Neutrophil (primary cell): ENCODE results near the gene MAPK4.

Source experiments
- H3K27ac ChIP-seq: fragments of 200-600 bp; sonication (generic); 2 replicates; pipeline ENCODE4 v1.5.1; 2016; ENCODE audit warnings: mild to moderate bottlenecking, moderate library complexity
- H3K27me3 ChIP-seq: fragments of 200-600 bp; sonication (generic); 2 replicates; pipeline ENCODE4 v1.6.0; 2016; ENCODE audit warnings: mild to moderate bottlenecking
- H3K36me3 ChIP-seq: fragments of 200-600 bp; sonication (generic); 2 replicates; pipeline ENCODE4 v1.5.1; 2017
- H3K4me1 ChIP-seq, 2 experiments: fragments of 200-600 bp in 1 of 2; sonication (generic) in 1 of 2; 1 replicate in 1 of 2; 2 replicates in 1 of 2; pipeline versions ENCODE4 v1.5.1 to v1.6.1; 2013 to 2016; ENCODE audit warnings: low read depth in 1 of 2, low read length in 1 of 2, mild to moderate bottlenecking in 1 of 2, moderate library complexity in 1 of 2; ENCODE audit not compliant: control insufficient read depth in 1 of 2, insufficient read depth in 1 of 2
- H3K4me3 ChIP-seq, 2 experiments: fragments of 200-600 bp in 1 of 2; sonication (generic) in 1 of 2; 1 replicate in 1 of 2; 2 replicates in 1 of 2; pipeline ENCODE4 v1.5.1; 2013 to 2016; ENCODE audit warnings: low read depth in 1 of 2, low read length in 1 of 2, mild to moderate bottlenecking in 1 of 2, moderate library complexity in 1 of 2
- H3K9me3 ChIP-seq: fragments of 200-600 bp; sonication (generic); 2 replicates; pipeline ENCODE4 v1.5.1; 2016
- CTCF ChIP-seq: fragments of 200-600 bp; sonication (generic); IDR thresholded peaks from 2 replicates; pipeline ENCODE4 v1.5.1; 2016; ENCODE audit warnings: antibody characterized with exemption

The MAPK4 gene

GRCh38 chr18:50628533-50628905 lies 68.6 kb downstream of the MAPK4 start:
- Histone ChIP-seq H3K36me3 (no peaks in the 10 kb centered on the region), H3K4me3 (no peak overlapping the region), H3K27ac (no peak overlapping the region), H3K27me3 (no peaks in the 10 kb centered on the region), H3K4me1 (no peaks in the 10 kb centered on the region), H3K9me3 (no peaks in the 10 kb centered on the region)
- no peak for TF ChIP-seq CTCF

GRCh38 chr18:50629148-50629631 lies 69.3 kb downstream of the MAPK4 start:
- no peaks in the 10 kb centered on the region for H3K36me3 ChIP-seq
- no peak overlapping the region for H3K27ac ChIP-seq
- H3K4me3 ChIP-seq = no peak overlapping the region
- no peaks in the 10 kb centered on the region for H3K4me1 ChIP-seq
- no peak for TF ChIP-seq CTCF
- no peaks in the 10 kb centered on the region for H3K27me3 ChIP-seq
- H3K9me3 ChIP-seq = no peaks in the 10 kb centered on the region

GRCh38 chr18:50630895-50631294 lies 71.0 kb downstream of the MAPK4 start:
- no peak overlapping the region for H3K4me3 ChIP-seq
- no peaks in the 10 kb centered on the region for H3K4me1 ChIP-seq
- H3K9me3 ChIP-seq = no peaks in the 10 kb centered on the region
- H3K27me3 ChIP-seq = no peaks in the 10 kb centered on the region
- no peaks in the 10 kb centered on the region for H3K36me3 ChIP-seq
- no peak overlapping the region for H3K27ac ChIP-seq
- TF ChIP-seq CTCF = no peak

GRCh38 chr18:50632895-50633515 lies 73.1 kb downstream of the MAPK4 start:
- Histone ChIP-seq H3K27ac (no peak overlapping the region), H3K27me3 (no peaks in the 10 kb centered on the region), H3K9me3 (no peaks in the 10 kb centered on the region), H3K36me3 (no peaks in the 10 kb centered on the region), H3K4me1 (no peaks in the 10 kb centered on the region), H3K4me3 (no peak overlapping the region)
- no peak for TF ChIP-seq CTCF

- no peak for TF ChIP-seq CTCF
- Histone ChIP-seq H3K27ac (no peak overlapping the region), H3K4me3 (no peak overlapping the region), H3K27me3 (no peaks in the 10 kb centered on the region), H3K36me3 (no peaks in the 10 kb centered on the region), H3K4me1 (no peaks in the 10 kb centered on the region), H3K9me3 (no peaks in the 10 kb centered on the region)
These were observed 74.1 kb downstream of the MAPK4 start for GRCh38 chr18:50633992-50634391.
